Measurements from ENCODE around the gene GID8.

DNA sequence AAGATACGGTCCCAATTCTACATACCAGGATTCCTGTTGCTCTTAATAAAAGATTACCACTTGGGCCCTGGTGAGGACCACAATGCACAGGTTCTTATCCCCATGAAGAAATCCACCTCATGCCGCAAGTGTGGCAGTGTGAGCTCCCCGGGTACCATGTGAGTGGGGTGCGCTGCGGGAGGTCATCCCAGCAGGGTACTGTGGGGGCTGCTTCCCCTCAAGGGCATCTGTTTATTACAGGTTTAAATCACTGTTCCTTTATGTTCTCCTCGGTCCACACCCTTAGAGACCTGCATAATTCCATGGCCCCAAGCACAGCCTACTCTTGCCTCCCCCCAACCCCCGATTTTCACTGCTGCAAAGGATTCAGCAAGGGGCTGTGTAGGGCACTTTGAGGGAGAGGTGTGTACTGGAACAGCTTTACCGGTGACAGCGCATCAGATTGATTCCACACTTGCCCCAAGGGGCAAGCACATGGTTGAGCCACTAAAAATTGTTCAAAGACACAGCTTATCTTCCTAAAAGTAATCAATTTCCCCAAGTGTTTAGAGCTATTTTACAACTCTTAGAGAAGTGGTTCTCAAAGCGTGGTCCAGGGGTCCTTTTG, 17.8 kb upstream of the GID8 start:
- TF ChIP-seq, protein P1, sequence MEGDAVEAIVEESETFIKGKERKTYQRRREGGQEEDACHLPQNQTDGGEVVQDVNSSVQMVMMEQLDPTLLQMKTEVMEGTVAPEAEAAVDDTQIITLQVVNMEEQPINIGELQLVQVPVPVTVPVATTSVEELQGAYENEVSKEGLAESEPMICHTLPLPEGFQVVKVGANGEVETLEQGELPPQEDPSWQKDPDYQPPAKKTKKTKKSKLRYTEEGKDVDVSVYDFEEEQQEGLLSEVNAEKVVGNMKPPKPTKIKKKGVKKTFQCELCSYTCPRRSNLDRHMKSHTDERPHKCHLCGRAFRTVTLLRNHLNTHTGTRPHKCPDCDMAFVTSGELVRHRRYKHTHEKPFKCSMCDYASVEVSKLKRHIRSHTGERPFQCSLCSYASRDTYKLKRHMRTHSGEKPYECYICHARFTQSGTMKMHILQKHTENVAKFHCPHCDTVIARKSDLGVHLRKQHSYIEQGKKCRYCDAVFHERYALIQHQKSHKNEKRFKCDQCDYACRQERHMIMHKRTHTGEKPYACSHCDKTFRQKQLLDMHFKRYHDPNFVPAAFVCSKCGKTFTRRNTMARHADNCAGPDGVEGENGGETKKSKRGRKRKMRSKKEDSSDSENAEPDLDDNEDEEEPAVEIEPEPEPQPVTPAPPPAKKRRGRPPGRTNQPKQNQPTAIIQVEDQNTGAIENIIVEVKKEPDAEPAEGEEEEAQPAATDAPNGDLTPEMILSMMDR (IDR thresholded peaks at IDR 0.05), result no peak
- TF ChIP-seq EP300 (IDR thresholded peaks at IDR 0.05) (no peak), POLR2A (IDR thresholded peaks at IDR 0.05) (no peak), POLR2AphosphoS5 (IDR thresholded peaks at IDR 0.05) (no peak)
